Activated CD4-positive, alpha-beta T cell treated with anti-CD3 and anti-CD28 coated beads for 24 hours (primary cell): ENCODE data around the gene KRAS.
A peak's percentile ranks its signal among the peaks of the same experiment; 100 is the strongest.

Experiments used
- DNase-seq, 2 donors: peaks; one replicate each; pipeline ENCODE4 v3.0.0-alpha.2; 2020; ENCODE audit warnings: low read depth in 2 of 2

KRAS gene

DNA sequence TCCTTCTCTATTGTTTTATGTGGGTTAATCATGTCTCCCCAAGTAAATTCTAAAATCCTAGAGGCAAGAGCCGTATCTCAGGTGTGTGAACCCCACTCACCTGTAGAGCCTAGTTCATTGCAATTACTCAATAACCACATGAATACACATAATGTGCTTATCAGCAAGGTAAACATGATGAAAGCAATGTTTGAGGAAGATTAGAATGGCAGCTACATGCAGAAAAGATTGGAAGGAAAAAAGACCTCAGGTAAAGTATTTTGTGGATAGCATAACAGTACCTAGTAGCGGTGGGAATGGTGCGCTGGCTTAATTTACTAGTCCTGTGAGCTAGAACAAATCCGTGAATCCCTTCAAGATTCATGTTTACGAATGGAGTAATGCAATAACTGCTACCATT lies 5.3 kb upstream of the KRAS start:
- DNase-seq, result no peak

DNA sequence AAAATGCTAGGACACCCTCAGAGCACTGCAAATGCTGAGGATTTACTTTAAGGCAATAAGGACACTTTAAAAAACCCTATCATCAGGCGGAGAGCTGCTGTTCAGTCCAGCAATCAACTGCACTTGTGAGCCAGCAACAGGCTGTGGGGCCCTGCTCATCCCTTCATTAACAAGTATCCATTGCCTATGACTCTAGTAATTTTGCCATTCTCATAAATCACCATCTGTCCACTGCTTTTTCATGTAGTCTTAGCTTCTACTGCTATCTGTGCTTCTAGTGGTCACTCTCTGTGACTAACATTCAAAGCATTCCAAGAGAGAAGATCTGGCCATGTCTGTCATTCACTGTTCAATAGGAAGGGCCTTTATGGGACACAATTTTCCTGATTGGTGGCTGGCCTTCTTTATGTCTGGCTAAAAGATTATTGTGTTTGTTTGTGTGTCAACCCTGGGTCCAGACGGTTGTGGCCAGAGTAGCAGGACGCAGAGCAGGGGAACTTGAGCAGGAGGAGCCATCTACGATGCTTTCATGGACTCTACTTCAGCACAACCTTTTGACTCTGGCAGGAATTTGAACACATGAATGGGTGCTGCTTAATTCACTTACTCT lies 3.6 kb upstream of the KRAS start:
- no peak for DNase-seq

- no peak for DNase-seq
Observed at GRCh38 chr12:25253371-25254068, 2.8 kb upstream of the KRAS start.

DNA sequence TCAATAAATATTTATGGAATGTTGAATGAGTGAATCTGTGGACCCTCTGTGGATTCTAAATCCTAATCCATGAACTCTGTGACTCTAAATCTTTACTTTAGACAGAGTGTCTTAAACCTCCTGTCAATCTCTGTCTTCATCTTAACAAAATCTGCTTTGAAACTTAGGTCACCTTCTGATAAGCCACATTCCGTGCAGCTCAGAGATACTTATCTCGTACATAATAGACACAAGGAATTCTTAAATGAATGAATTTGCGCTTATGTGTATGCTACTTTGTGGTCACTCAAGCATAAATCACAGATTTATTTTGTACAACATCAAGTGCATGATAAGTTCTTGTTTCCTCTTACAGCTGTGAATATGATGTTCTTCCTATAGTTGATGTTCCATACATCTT lies 2.2 kb upstream of the KRAS start:
- no peak for DNase-seq

GRCh38 chr12:25251769-25252168 lies 1.0 kb upstream of the KRAS start:
- no peak for DNase-seq

DNA sequence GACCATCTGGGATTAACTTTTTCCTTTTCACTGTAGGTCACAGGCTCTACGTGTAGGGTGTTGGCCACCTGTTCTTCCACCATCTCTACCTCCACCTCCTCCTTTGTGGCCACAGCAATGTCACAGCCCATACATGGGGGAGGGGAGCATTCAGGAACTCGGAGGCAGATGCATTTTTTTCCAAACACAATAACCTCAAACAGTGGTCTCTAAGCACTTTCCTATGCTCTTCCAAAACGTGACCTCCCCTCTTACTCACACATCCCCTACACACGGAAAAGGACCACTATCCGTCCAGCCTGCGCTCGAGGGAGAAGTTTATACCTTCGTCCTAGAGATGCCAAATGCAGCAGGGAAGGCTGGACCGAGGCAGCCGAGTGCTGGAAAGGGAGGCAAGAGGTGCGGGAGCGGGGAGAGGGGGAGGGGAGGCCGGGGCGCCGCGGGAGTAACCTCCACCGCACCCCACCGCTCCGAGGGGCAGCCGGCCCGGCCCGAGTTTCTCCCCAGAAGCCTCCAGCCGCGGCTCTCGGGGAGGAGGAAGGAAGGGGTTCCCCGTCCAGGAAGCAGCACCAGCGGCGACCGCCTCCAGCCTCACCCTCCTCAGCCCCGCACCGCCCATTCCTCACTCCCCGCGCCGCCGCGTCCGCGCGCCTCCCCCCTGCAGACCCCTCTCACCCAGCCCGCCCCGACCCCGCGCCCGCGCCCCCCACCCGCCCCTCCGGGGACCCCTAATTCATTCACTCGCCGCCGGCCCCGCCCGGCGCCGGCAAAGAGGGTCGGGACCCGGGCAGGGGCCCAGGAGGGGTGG lies 594 bp downstream of the KRAS start:
- DNase-seq, result peak; percentile 19

DNA sequence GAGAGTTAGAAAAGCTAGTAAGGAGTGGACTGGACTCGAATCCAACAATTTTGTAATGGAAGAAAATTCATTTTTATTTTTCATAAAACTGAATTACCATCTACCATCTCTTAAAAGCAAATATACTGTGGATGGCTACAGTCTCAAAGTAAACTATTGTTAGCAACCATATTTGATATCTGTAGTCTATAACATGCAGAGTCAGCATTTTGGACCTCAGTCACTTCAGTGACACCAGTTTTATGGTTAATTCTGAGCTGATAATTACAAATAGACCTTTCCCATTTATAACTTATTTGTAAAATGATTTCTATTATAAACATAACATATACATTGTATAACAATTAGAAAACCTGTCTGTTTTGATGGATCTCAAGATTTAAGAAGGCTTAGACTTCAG lies 2.0 kb downstream of the KRAS start:
- no peak for DNase-seq

GRCh38 chr12:25248137-25248536 lies 2.6 kb downstream of the KRAS start:
- DNase-seq, result no peak

DNA sequence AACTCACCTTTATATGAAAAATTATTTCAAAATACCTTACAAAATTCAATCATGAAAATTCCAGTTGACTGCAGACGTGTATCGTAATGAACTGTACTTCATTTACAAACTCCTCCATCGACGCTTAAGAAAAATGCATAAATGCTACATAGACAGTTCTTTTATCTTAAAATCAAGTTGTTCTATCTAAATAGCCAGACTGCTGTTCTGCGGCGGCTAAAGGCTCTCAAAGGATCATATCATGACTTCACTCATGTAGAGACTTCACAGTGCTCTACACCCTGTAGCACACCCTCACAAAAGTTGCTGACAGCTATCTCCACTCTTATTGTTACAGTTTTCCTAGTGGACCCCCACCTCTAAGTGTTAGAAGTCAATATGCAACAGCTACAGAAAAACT lies 5.2 kb downstream of the KRAS start:
- no peak for DNase-seq

- no peak for DNase-seq
Observed at GRCh38 chr12:25243680-25243990, 7.1 kb downstream of the KRAS start.

DNA sequence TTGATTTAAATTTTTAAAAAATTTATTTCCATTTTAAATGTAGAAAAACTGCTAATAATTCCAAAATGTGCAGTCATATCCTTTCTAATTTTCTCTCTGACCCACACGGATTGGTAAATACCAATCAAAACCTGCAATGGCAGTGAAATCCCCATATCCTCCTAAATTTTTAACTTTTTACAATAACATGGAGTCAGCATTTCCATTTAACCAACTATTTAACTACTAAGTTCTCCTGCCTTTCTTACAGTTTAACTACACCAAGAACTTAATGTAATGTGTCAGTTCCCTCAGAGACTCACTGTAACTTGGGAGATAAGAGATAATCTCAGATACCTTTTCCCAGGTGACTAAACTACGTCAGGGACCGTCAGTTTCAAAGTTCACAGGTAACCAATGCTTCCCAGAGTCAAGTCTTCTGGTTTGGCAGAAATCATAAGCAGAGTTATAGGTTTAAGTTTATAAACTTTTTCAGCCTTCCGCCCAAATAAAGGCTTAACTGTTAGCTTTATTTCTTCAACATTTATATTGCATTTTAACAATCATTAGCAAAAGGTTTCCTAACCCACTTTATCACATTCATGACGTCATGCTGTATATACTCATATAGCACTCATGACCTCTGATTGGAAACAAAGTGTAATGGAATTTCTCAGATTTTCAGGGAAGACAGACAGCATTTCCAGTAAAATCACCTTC lies 7.6 kb downstream of the KRAS start:
- DNase-seq, result no peak

DNA sequence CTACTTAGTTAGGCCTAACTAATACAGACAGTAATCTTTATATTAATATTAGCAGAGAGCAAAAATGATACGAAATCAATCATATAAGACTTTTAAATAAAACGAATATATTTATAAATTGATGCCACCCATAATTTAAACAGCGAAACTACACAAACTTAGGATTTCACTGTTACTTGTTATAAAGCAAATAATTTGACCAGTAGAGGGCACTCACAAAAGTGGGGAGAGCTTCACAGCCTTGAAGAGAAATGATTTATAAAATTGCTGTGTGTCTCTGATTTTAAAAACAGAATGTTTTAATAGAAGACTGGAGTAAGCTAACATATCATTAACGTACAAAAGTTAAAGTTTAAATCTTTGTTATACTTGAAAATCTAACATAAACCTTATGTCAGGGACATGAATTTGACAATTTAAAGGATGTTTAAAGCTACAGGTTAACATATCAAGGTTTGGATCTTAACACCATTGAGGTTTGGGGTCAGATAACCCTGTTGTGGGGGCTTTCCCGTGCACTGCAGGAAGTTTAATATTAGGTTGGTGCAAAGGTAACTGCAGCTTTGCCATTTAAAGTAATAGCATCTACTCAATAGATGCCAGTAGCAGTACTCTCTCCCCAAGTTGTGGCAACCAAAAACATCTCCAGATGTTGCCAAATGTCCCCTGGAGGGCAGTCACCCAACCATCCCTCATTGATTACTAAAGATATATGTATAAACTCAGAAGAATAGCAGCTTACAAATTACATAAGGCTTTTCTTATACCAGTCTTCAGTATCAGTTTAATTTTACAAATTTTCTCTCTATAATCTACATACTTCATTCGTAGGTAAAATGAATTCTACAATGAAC lies 9.3 kb downstream of the KRAS start:
- no peak for DNase-seq

- no peak for DNase-seq
Observed at GRCh38 chr12:25236626-25237025, 14.1 kb downstream of the KRAS start.

- DNase-seq, result no peak
Observed at GRCh38 chr12:25236190-25236589, 14.5 kb downstream of the KRAS start.

DNA sequence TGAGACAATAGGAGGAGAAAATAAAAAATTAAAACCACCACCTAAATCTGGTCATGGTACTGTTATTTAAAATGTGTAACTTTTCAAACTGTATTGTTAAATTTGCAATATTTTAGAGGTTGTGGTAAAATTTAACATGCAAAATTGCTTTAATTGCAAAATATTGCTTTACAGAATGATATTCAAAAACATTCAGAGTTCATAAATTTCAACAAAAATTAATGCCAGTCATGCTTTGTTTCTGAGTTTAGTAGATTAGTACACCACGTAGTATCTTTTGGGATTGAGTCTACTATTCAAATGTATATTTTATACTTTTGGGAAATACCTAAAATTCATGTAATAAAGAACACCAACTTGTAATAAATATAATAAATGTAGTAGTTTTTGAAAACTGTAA lies 37.4 kb downstream of the KRAS start:
- no peak for DNase-seq

DNA sequence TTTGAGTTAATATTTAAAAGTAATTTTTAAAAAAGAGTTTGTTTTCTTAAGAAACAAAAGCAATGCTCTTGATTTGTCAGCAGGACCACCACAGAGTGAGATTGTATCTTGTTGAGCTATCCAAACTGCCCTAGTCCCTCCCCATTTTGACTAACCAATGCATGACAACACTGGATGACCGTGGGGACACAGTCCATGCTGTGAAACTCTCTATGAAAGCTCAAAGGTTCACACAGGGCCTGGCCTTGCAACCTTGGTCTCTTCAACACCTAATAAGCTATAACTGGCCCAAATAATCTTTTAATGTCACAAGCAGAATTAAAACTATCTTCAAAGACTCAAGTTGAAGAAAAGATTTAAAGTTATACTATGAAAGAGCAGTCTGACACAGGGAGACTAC lies 42.2 kb downstream of the KRAS start:
- no peak for DNase-seq

DNA sequence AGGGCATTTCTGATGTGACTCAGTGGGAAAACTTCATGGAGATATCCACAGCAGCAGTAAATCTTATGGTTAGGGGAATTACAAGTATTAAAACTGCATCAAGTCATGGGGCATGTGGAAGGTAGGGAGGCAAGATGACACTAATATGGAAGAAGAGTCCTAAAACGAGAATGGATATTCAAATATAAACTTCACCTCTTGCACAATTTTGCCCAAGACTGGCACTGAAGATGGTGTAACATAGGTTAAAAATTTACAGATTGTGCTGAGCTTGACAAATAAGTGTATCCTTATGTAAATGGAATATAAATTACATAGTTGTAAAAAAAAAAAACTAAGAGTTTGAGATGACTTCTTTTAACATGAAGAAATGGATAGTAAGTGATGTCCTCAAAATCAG lies 42.9 kb downstream of the KRAS start:
- DNase-seq, result no peak

GRCh38 chr12:25207411-25207810 lies 43.3 kb downstream of the KRAS start:
- DNase-seq, result no peak

DNA sequence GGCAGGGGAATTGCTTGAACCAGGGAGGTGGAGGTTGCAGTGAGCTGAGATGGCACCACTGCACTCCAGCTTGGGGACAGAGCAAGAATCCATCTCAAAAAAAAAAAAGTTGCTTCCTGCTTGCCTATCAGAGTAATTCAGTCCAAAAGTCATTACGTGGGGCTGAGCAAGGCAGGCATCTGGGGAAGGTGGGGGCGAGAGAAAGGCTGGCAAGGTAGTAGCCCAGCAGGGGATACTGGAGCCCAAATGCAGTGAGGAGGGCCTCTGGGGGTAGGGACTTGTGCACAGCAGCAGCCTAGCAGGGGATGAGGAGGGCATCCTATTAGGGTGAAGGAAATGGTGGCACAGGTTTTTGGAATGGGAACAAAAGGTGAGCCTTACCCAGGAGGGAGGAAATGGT lies 48.6 kb downstream of the KRAS start:
- no peak for DNase-seq

- no peak for DNase-seq
Observed at GRCh38 chr12:25200703-25201102, 50.0 kb downstream of the KRAS start.

GRCh38 chr12:25197608-25198007 lies 53.1 kb downstream of the KRAS start:
- DNase-seq, result no peak
